HepG2 (cell line): ENCODE results near the gene QSER1. TPM values are rescaled to one million over a fixed set of nuclear protein-coding genes. Genes with fewer than 3 reads are reported as not detected.
A peak's percentile ranks its signal among the peaks of the same experiment; 100 is the strongest.

ENCODE experiments used
- AFF4 ChIP-seq: sonication (generic); formaldehyde crosslinking; IDR thresholded peaks from 2 replicates; pipeline ENCODE4 v1.4.0; 2020; ENCODE audit warnings: missing genetic modification reagents
- BRF2 ChIP-seq: sonication (generic); formaldehyde crosslinking; IDR thresholded peaks from 2 replicates; pipeline ENCODE4 v1.8.1; 2022; ENCODE audit warnings: mild to moderate bottlenecking, missing genetic modification reagents
- CEBPB ChIP-seq: IDR thresholded peaks from 2 replicates; pipeline ENCODE4 v1.6.1; 2011; ENCODE audit warnings: low read depth, low read length, improper control_type of control experiment, borderline replicate concordance
- EED ChIP-seq: sonication (generic); formaldehyde crosslinking; IDR thresholded peaks from 2 replicates; pipeline ENCODE4 v1.5.0; 2020; ENCODE audit warnings: mild to moderate bottlenecking, missing genetic modification reagents
- HNRNPH1 ChIP-seq: fragments of 200-400 bp; formaldehyde crosslinking; optimal IDR thresholded peaks from 2 replicates; pipeline ENCODE3; 2017; ENCODE audit warnings: mild to moderate bottlenecking, low read depth, low read length
- JDP2 ChIP-seq: sonication (generic); formaldehyde crosslinking; IDR thresholded peaks from 2 replicates; pipeline ENCODE4 v1.8.1; 2022; ENCODE audit warnings: missing genetic modification reagents, borderline replicate concordance
- KAT7 ChIP-seq: IDR thresholded peaks from 2 replicates; pipeline ENCODE4 v1.6.1; 2018; ENCODE audit warnings: borderline replicate concordance, missing compliant biosample characterization
- MTA1 ChIP-seq: sonication (generic); formaldehyde crosslinking; IDR thresholded peaks from 2 replicates; pipeline ENCODE4 v1.4.0; 2020; ENCODE audit warnings: missing genetic modification reagents, mild to moderate bottlenecking, borderline replicate concordance
- NCOA5 ChIP-seq: sonication (generic); formaldehyde crosslinking; IDR thresholded peaks from 2 replicates; pipeline ENCODE4 v1.4.0; 2020; ENCODE audit warnings: missing genetic modification reagents
- NR2F1 ChIP-seq, 2 experiments: fragments of 450-650 bp in 1 of 2; formaldehyde crosslinking in 1 of 2; IDR thresholded peaks; 2 replicates each; pipeline versions ENCODE4 v1.5.0 to v1.6.1; 2016 to 2020; ENCODE audit warnings: mild to moderate bottlenecking in 1 of 2, missing compliant biosample characterization in 1 of 2, missing genetic modification reagents in 1 of 2, moderate library complexity in 1 of 2
- RFXANK ChIP-seq: IDR thresholded peaks from 2 replicates; pipeline ENCODE4 v1.6.1; 2016
- SMARCC2 ChIP-seq: fragments of 450-650 bp; IDR thresholded peaks from 2 replicates; pipeline ENCODE4 v1.6.1; 2017; ENCODE audit warnings: antibody characterized with exemption, mild to moderate bottlenecking
- ZIK1 ChIP-seq: sonication (generic); formaldehyde crosslinking; IDR thresholded peaks from 2 replicates; pipeline ENCODE4 v1.5.0; 2020; ENCODE audit warnings: mild to moderate bottlenecking, low read depth, missing genetic modification reagents, borderline replicate concordance
- ZNF205 ChIP-seq: IDR thresholded peaks from 2 replicates; pipeline ENCODE4 v1.6.1; 2018; ENCODE audit warnings: missing biosample characterization, missing genetic modification reagents
- ZNF230 ChIP-seq: sonication (generic); formaldehyde crosslinking; IDR thresholded peaks from 2 replicates; pipeline ENCODE4 v1.4.0; 2020; ENCODE audit warnings: mild to moderate bottlenecking, missing genetic modification reagents
- ZNF274 ChIP-seq: sonication (generic); formaldehyde crosslinking; IDR thresholded peaks from 2 replicates; pipeline ENCODE4 v1.5.1; 2020; ENCODE audit warnings: mild to moderate bottlenecking, missing genetic modification reagents
- ZNF441 ChIP-seq: sonication (generic); formaldehyde crosslinking; IDR thresholded peaks from 2 replicates; pipeline ENCODE4 v1.7.0; 2021; ENCODE audit warnings: missing genetic modification reagents, borderline replicate concordance
- ZNF543 ChIP-seq: sonication (generic); formaldehyde crosslinking; IDR thresholded peaks from 2 replicates; pipeline ENCODE4 v1.4.0; 2020; ENCODE audit warnings: mild to moderate bottlenecking, missing genetic modification reagents
- ZNF557 ChIP-seq: sonication (generic); formaldehyde crosslinking; IDR thresholded peaks from 2 replicates; pipeline ENCODE4 v1.4.0; 2020; ENCODE audit warnings: missing genetic modification reagents
- ZNF720 ChIP-seq: sonication (generic); formaldehyde crosslinking; IDR thresholded peaks from 2 replicates; pipeline ENCODE4 v1.4.0; 2020; ENCODE audit warnings: missing genetic modification reagents
- ZNF75D ChIP-seq: sonication (generic); formaldehyde crosslinking; IDR thresholded peaks from 2 replicates; pipeline ENCODE4 v1.8.1; 2023; ENCODE audit warnings: missing genetic modification reagents, mild to moderate bottlenecking, borderline replicate concordance
- ZNF770 ChIP-seq: sonication (generic); formaldehyde crosslinking; IDR thresholded peaks from 2 replicates; pipeline ENCODE4 v1.5.0; 2020; ENCODE audit warnings: mild to moderate bottlenecking, missing genetic modification reagents
- polyA plus RNA-seq, 8 experiments: library from polyadenylated mRNA; depleted of rRNA in 3 of 8; stranded (reverse) in 7 of 8; unstranded in 1 of 8; fragments of >200 nt; fragmentation: Illumina TruSeq in 4 of 8; extraction: Trizol in 4 of 8; gene quantifications; 2 replicates each; pipeline versions ENCODE4 v1.2.1 to v1.2.3, GENCODE V29; 2011 to 2016; ENCODE audit warnings: low read depth in 4 of 8, missing spikeins in 1 of 8, mixed read lengths in 1 of 8; ENCODE audit not compliant: insufficient read depth in 1 of 8
- total RNA-seq, 5 experiments: library from RNA; depleted of rRNA; stranded (reverse); fragments of >200 nt; fragmentation: Illumina TruSeq; extraction: Trizol; gene quantifications; 2 replicates each; pipeline ENCODE4 v1.2.3, GENCODE V29; 2016; ENCODE audit warnings: low read depth in 1 of 5

QSER1 gene
- total and polyA plus RNA-seq, 2 of the 13 experiments (the other 11 are each of a cell fraction or from before 2014, with no cell fraction given): 8.9 to 17.3 TPM

GRCh38 chr11:33015621-33016551 lies 123.3 kb downstream of the QSER1 start, which contains the start of gene DEPDC7 (continued):
- peak; percentile 81; the same call in 1 of the 2 replicates for TF ChIP-seq ZIK1 (CRISPR knock-in tag)
- TF ChIP-seq RFXANK: no peak
- TF ChIP-seq NR2F1 (CRISPR knock-in tag; IDR thresholded peaks at IDR 0.05): peak in 1 of 2 experiments; percentile 24; a peak in 1 of 4 replicates
- no peak for TF ChIP-seq ZNF720
- peak; percentile 33 for TF ChIP-seq ZNF770
- no peak for TF ChIP-seq EED
- peak; percentile 44; the same call in 1 of the 2 replicates for TF ChIP-seq MTA1
- TF ChIP-seq SMARCC2: no peak
- no peak for TF ChIP-seq CEBPB
- TF ChIP-seq ZNF205 (CRISPR knock-in tag): no peak
- TF ChIP-seq ZNF75D (CRISPR knock-in tag): no peak
- TF ChIP-seq ZNF230: peak; percentile 66; the same call in 1 of the 2 replicates
- TF ChIP-seq ZNF441 (CRISPR knock-in tag): peak; percentile 21; the same call in 1 of the 2 replicates
- TF ChIP-seq JDP2 (CRISPR knock-in tag): no peak; the same call in 1 of the 2 replicates
- peak; percentile 30; the same call in 1 of the 2 replicates for TF ChIP-seq KAT7
- TF ChIP-seq NCOA5 (CRISPR knock-in tag): no peak
- no peak for TF ChIP-seq ZNF274 (CRISPR knock-in tag)
- TF ChIP-seq BRF2: peak; percentile 89; the same call in 1 of the 2 replicates
- no peak for TF ChIP-seq HNRNPH1
- no peak for TF ChIP-seq AFF4 (CRISPR knock-in tag)
- no peak; the same call in 1 of the 2 replicates for TF ChIP-seq ZNF543 (CRISPR knock-in tag)
- 0 out of 2 replicates have a peak, but pooled peaks have one; percentile 5 for TF ChIP-seq ZNF557 (CRISPR knock-in tag)
